ENCODE data around the gene CADPS2. TPM values are rescaled to one million over a fixed set of nuclear protein-coding genes. Genes with fewer than 3 reads are reported as not detected.

Gene CADPS2
- total RNA-seq, 4 donors from 2014 or later = 2.1 to 3.7 (median 2.8) TPM

DNA sequence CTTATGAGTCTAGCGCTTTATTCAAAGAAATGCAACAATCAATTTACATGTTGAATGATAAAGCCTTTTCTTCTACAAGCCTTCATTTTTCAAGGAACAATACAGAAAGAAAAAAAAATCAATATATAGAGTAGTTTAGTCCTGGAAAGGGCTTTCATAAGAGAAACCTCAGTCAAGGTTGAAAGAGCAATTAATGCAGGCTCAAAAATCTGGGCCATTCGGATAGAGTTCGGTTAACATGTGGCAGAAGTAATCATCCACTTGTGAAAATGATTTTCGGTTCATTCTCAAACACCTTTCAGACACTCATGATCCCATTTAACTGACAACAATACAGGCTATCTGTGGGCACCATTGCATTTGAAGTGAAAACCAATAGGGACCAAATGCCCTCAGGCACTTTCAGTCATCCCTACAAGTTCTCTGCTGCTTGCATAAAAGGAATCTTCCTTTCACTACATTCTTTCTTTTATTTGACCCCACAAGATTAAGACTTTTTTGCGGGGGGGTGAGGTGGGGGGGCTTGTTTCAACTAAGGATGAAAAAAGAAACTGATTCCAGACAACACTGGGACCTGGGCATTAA lies 365.2 kb downstream of the CADPS2 start:
- no peak for TF ChIP-seq CTCF (IDR thresholded peaks at IDR 0.05 in 4 of 5, conservative IDR thresholded peaks at IDR 0.05 in 1 of 5)
- no peak for TF ChIP-seq POLR2A (IDR thresholded peaks at IDR 0.05)
- Histone ChIP-seq H3K36me3 (no peaks in the 10 kb centered on the region), H3K27ac (no peak overlapping the region), H3K4me1 (no peaks in the 10 kb centered on the region), H3K4me3 (no peak overlapping the region), H3K27me3 (no peaks in the 10 kb centered on the region), H3K9me3 (no peaks in the 10 kb centered on the region)
- DNase-seq = no peak
- intact Hi-C loops (cut with DNase I; ENCODE audit: low total_unique reads) = no loop called here
- in situ Hi-C loops (cut with MboI; ENCODE audit: low sequenced_read_pairs in 4 of 4) = no loop called here
- ATAC-seq = no peak

- Histone ChIP-seq H3K9me3 (no peaks in the 10 kb centered on the region), H3K27ac (no peak overlapping the region), H3K4me1 (no peaks in the 10 kb centered on the region), H3K36me3 (no peaks in the 10 kb centered on the region), H3K4me3 (no peak overlapping the region), H3K27me3 (no peaks in the 10 kb centered on the region)
- no peak for TF ChIP-seq CTCF (IDR thresholded peaks at IDR 0.05 in 4 of 5, conservative IDR thresholded peaks at IDR 0.05 in 1 of 5)
- no peak for TF ChIP-seq POLR2A (IDR thresholded peaks at IDR 0.05)
- intact Hi-C loops (cut with DNase I; ENCODE audit: low total_unique reads) = no loop called here
- in situ Hi-C loops (cut with MboI; ENCODE audit: low sequenced_read_pairs in 4 of 4) = no loop called here
- ATAC-seq = no peak
- DNase-seq = no peak
These were observed 367.8 kb downstream of the CADPS2 start for GRCh38 chr7:122518488-122518887.

GRCh38 chr7:122517576-122517975 lies 368.7 kb downstream of the CADPS2 start:
- in situ Hi-C loops (cut with MboI; ENCODE audit: low sequenced_read_pairs in 4 of 4) (no loop called here), intact Hi-C loops (cut with DNase I; ENCODE audit: low total_unique reads) (no loop called here)

GRCh38 chr7:122515404-122515803 lies 370.9 kb downstream of the CADPS2 start:
- Histone ChIP-seq H3K4me1 (no peaks in the 10 kb centered on the region), H3K27me3 (no peaks in the 10 kb centered on the region), H3K4me3 (no peak overlapping the region), H3K9me3 (no peaks in the 10 kb centered on the region), H3K36me3 (no peaks in the 10 kb centered on the region), H3K27ac (no peak overlapping the region)
- intact Hi-C loops (cut with DNase I; ENCODE audit: low total_unique reads) (no loop called here), in situ Hi-C loops (cut with MboI; ENCODE audit: low sequenced_read_pairs in 4 of 4) (no loop called here)
- ATAC-seq = no peak
- DNase-seq = no peak
- no peak for TF ChIP-seq POLR2A (IDR thresholded peaks at IDR 0.05)

More at GRCh38 chr7:122517576-122517975, 368.7 kb downstream of the CADPS2 start:
- DNase-seq = no peak
- Histone ChIP-seq H3K4me3 (no peak overlapping the region), H3K36me3 (no peaks in the 10 kb centered on the region), H3K4me1 (no peaks in the 10 kb centered on the region), H3K27ac (no peak overlapping the region), H3K27me3 (no peaks in the 10 kb centered on the region), H3K9me3 (no peaks in the 10 kb centered on the region)
- ATAC-seq = no peak
- TF ChIP-seq POLR2A (IDR thresholded peaks at IDR 0.05) (no peak), CTCF (IDR thresholded peaks at IDR 0.05 in 4 of 5, conservative IDR thresholded peaks at IDR 0.05 in 1 of 5) (no peak)

GRCh38 chr7:122511268-122511667 lies 375.0 kb downstream of the CADPS2 start:
- intact Hi-C loops (cut with DNase I; ENCODE audit: low total_unique reads) = no loop called here
- H3K36me3 ChIP-seq = no peaks in the 10 kb centered on the region
- ATAC-seq = no peak

More at GRCh38 chr7:122511268-122511667, 375.0 kb downstream of the CADPS2 start:
- H3K4me3 ChIP-seq = no peak overlapping the region
- in situ Hi-C loops (cut with MboI; ENCODE audit: low sequenced_read_pairs in 4 of 4) = no loop called here
- H3K27ac ChIP-seq = no peak overlapping the region
- H3K27me3 ChIP-seq = no peaks in the 10 kb centered on the region
- TF ChIP-seq POLR2A (IDR thresholded peaks at IDR 0.05) = no peak
- no peak for TF ChIP-seq CTCF (IDR thresholded peaks at IDR 0.05 in 4 of 5, conservative IDR thresholded peaks at IDR 0.05 in 1 of 5)
- H3K9me3 ChIP-seq = no peaks in the 10 kb centered on the region
- H3K4me1 ChIP-seq = no peaks in the 10 kb centered on the region
- DNase-seq = no peak
